Gastrocnemius medialis (tissue), 4 donors: ENCODE data around the gene GRHPR.

Experiments
- CTCF ChIP-seq, 5 experiments: fragments of 450-650 bp in 3 of 5; fragments of 200-600 bp in 2 of 5; sonication (generic) in 2 of 5; IDR thresholded peaks in 4 of 5; conservative IDR thresholded peaks in 1 of 5; 1 replicate in 4 of 5; 2 replicates in 1 of 5; pipeline ENCODE4 v1.5.1; 2016 to 2019; ENCODE audit warnings: antibody characterized with exemption in 5 of 5, mild to moderate bottlenecking in 3 of 5, moderate library complexity in 3 of 5
- POLR2A ChIP-seq, 2 donors: fragments of 450-650 bp; IDR thresholded peaks; one replicate each; pipeline ENCODE4 v1.6.1; 2017; ENCODE audit warnings: antibody characterized with exemption in 2 of 2, mild to moderate bottlenecking in 2 of 2, moderate library complexity in 2 of 2

- TF ChIP-seq CTCF (IDR thresholded peaks at IDR 0.05 in 4 of 5, conservative IDR thresholded peaks at IDR 0.05 in 1 of 5) (no peak), POLR2A (IDR thresholded peaks at IDR 0.05) (no peak)
Observed at GRCh38 chr9:37436540-37436939, 14.0 kb downstream of the GRHPR start.
